Measurements from ENCODE around the gene NELL1.

DNA sequence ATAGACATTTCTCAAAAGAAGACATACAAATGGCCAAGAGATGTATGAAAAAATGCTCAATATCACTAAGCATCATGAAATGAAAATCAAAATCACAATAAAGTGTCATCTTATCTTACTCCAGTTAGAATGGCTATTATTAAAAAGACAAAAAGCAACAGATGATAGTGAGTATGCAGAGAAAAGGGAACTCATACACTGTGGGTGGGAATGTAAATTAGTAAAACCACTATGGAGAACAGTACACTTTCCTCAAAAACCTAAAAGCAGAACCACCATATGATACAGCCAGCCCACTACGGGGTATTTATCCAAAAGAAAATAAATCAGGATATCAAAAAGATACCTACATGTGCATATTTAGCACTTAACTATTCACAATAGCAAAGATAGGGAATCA, 823.5 kb downstream of the NELL1 start:
- TF ChIP-seq, protein P1, sequence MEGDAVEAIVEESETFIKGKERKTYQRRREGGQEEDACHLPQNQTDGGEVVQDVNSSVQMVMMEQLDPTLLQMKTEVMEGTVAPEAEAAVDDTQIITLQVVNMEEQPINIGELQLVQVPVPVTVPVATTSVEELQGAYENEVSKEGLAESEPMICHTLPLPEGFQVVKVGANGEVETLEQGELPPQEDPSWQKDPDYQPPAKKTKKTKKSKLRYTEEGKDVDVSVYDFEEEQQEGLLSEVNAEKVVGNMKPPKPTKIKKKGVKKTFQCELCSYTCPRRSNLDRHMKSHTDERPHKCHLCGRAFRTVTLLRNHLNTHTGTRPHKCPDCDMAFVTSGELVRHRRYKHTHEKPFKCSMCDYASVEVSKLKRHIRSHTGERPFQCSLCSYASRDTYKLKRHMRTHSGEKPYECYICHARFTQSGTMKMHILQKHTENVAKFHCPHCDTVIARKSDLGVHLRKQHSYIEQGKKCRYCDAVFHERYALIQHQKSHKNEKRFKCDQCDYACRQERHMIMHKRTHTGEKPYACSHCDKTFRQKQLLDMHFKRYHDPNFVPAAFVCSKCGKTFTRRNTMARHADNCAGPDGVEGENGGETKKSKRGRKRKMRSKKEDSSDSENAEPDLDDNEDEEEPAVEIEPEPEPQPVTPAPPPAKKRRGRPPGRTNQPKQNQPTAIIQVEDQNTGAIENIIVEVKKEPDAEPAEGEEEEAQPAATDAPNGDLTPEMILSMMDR (IDR thresholded peaks at IDR 0.05 in 8 of 11, conservative IDR thresholded peaks at IDR 0.05 in 3 of 11) = no peak
- TF ChIP-seq POLR2AphosphoS5 (IDR thresholded peaks at IDR 0.05) (no peak), POLR2A (IDR thresholded peaks at IDR 0.05) (no peak)

All from spleen (tissue), 7 donors.